NCI-H82 (cell line): ENCODE results near the gene SNX12.
"Not testable (repeated sequence)": the region's sequence is repeated elsewhere in the genome, so short reads cannot be mapped to it uniquely, and the experiment has no call there.

Experiments
- DNase-seq: peaks from one replicate; lab custom pipeline; 2025; lab: John Stamatoyannopoulos, UW

Gene SNX12

GRCh38 chrX:71091263-71091662 is 23.1 kb upstream of the SNX12 start:
- DNase-seq, result no peak

- DNase-seq, result no peak
These were observed 17.8 kb upstream of the SNX12 start for GRCh38 chrX:71085900-71086299.

GRCh38 chrX:71082822-71083221 is 14.7 kb upstream of the SNX12 start:
- no peak for DNase-seq

GRCh38 chrX:71082124-71082647 is 14.1 kb upstream of the SNX12 start:
- no peak for DNase-seq

GRCh38 chrX:71081330-71082123 is 13.4 kb upstream of the SNX12 start:
- no peak for DNase-seq

GRCh38 chrX:71070531-71070930 is 2.4 kb upstream of the SNX12 start:
- DNase-seq, result no peak

GRCh38 chrX:71067712-71068043 is 456 bp downstream of the SNX12 start:
- DNase-seq, result no peak

- no peak for DNase-seq
These were observed 1.0 kb downstream of the SNX12 start for GRCh38 chrX:71067089-71067488.

- DNase-seq, result no peak
These were observed 8.0 kb downstream of the SNX12 start for GRCh38 chrX:71060127-71060526.

- DNase-seq, result no peak
These were observed 10.1 kb downstream of the SNX12 start for GRCh38 chrX:71057848-71058530.

GRCh38 chrX:71056867-71057266 is 11.3 kb downstream of the SNX12 start:
- no peak for DNase-seq

- DNase-seq, result no peak
These were observed 14.9 kb downstream of the SNX12 start for GRCh38 chrX:71053217-71053621.

GRCh38 chrX:71052721-71053120 is 15.4 kb downstream of the SNX12 start:
- DNase-seq, result no peak

GRCh38 chrX:71047891-71048290 is 20.2 kb downstream of the SNX12 start:
- not testable (repeated sequence) for DNase-seq

GRCh38 chrX:71017396-71017939 is 50.7 kb downstream of the SNX12 start:
- DNase-seq, result no peak
